Measurements from ENCODE around the gene AGBL4.

Gene AGBL4

GRCh38 chr1:48940962-48941732 is 1082.6 kb downstream of the AGBL4 start:
- no peak for DNase-seq (ENCODE audit: low read depth)

GRCh38 chr1:48940354-48940753 is 1083.4 kb downstream of the AGBL4 start:
- no peak for DNase-seq (ENCODE audit: low read depth)

- no peak for DNase-seq (ENCODE audit: low read depth)
These were observed 1083.9 kb downstream of the AGBL4 start for GRCh38 chr1:48939828-48940227.

GRCh38 chr1:48939042-48939441 is 1084.7 kb downstream of the AGBL4 start:
- no peak for DNase-seq (ENCODE audit: low read depth)

- no peak for DNase-seq (ENCODE audit: low read depth)
These were observed 1086.0 kb downstream of the AGBL4 start for GRCh38 chr1:48937732-48938131.

GRCh38 chr1:48936436-48936835 is 1087.3 kb downstream of the AGBL4 start:
- no peak for DNase-seq (ENCODE audit: low read depth)

GRCh38 chr1:48932366-48932765 is 1091.4 kb downstream of the AGBL4 start:
- no peak for DNase-seq (ENCODE audit: low read depth)

- peak; percentile 43 for DNase-seq (ENCODE audit: low read depth)
These were observed 1092.1 kb downstream of the AGBL4 start for GRCh38 chr1:48931506-48932192.

- no peak for DNase-seq (ENCODE audit: low read depth)
These were observed 1093.7 kb downstream of the AGBL4 start for GRCh38 chr1:48930011-48930410.

- no peak for DNase-seq (ENCODE audit: low read depth)
These were observed 1099.7 kb downstream of the AGBL4 start for GRCh38 chr1:48924099-48924498.

GRCh38 chr1:48923116-48923515 is 1100.6 kb downstream of the AGBL4 start:
- no peak for DNase-seq (ENCODE audit: low read depth)

- no peak for DNase-seq (ENCODE audit: low read depth)
These were observed 1102.9 kb downstream of the AGBL4 start for GRCh38 chr1:48920851-48921250.

- DNase-seq (ENCODE audit: low read depth), result peak; percentile 8
These were observed 1105.7 kb downstream of the AGBL4 start for GRCh38 chr1:48917901-48918603.

- DNase-seq (ENCODE audit: low read depth), result no peak
These were observed 1106.7 kb downstream of the AGBL4 start for GRCh38 chr1:48917070-48917454.

GRCh38 chr1:48916130-48917069 is 1107.4 kb downstream of the AGBL4 start:
- DNase-seq (ENCODE audit: low read depth), result peak; percentile 70

GRCh38 chr1:48908606-48909005 is 1115.1 kb downstream of the AGBL4 start:
- no peak for DNase-seq (ENCODE audit: low read depth)

- DNase-seq (ENCODE audit: low read depth), result no peak
These were observed 1117.0 kb downstream of the AGBL4 start for GRCh38 chr1:48906729-48907128.

- DNase-seq (ENCODE audit: low read depth), result no peak
These were observed 1117.6 kb downstream of the AGBL4 start for GRCh38 chr1:48906164-48906563.

- no peak for DNase-seq (ENCODE audit: low read depth)
These were observed 1120.5 kb downstream of the AGBL4 start for GRCh38 chr1:48903291-48903690.

GRCh38 chr1:48898894-48899293 is 1124.9 kb downstream of the AGBL4 start:
- no peak for DNase-seq (ENCODE audit: low read depth)

GRCh38 chr1:48889615-48890014 is 1134.1 kb downstream of the AGBL4 start:
- DNase-seq (ENCODE audit: low read depth), result no peak

- no peak for DNase-seq (ENCODE audit: low read depth)
These were observed 1134.7 kb downstream of the AGBL4 start for GRCh38 chr1:48889082-48889481.
